ENCODE measurements around the gene GGT6. TPM values are rescaled to one million over a fixed set of nuclear protein-coding genes. Genes with fewer than 3 reads are reported as not detected.
A peak's percentile ranks its signal among the peaks of the same experiment; 100 is the strongest.

The GGT6 gene
- total RNA-seq, 4 donors from 2014 or later: 26.4 to 199 (median 119) TPM

- H3K9me3 ChIP-seq: no peaks in the 10 kb centered on the region
- H3K36me3 ChIP-seq: peaks cover 0 to 65% (median 0%) of the 10 kb centered on the region in 3 donors
- no peak overlapping the region for H3K27ac ChIP-seq
- H3K4me3 ChIP-seq: no peak overlapping the region
- no peak for TF ChIP-seq CTCF (IDR thresholded peaks at IDR 0.05)
- no peak for TF ChIP-seq POLR2A (IDR thresholded peaks at IDR 0.05)
- peak in 1 of 3 donors; percentile 44 for DNase-seq
- peaks cover 0 to 18% (median 8%) of the 10 kb centered on the region in 4 donors for H3K4me1 ChIP-seq
- H3K27me3 ChIP-seq: no peaks in the 10 kb centered on the region
Measured at GRCh38 chr17:4551796-4552525, 8.4 kb downstream of the GGT6 start.

GRCh38 chr17:4551141-4551540 is 9.2 kb downstream of the GGT6 start:
- H3K36me3 ChIP-seq: peaks cover 0 to 73% (median 0%) of the 10 kb centered on the region in 3 donors
- no peak overlapping the region for H3K27ac ChIP-seq

GRCh38 chr17:4550534-4551039 is 9.8 kb downstream of the GGT6 start:
- peaks cover 0 to 79% (median 0%) of the 10 kb centered on the region in 3 donors for H3K36me3 ChIP-seq

More at GRCh38 chr17:4551141-4551540, 9.2 kb downstream of the GGT6 start:
- Histone ChIP-seq H3K4me1 (peaks cover 0 to 16% (median 8%) of the 10 kb centered on the region in 4 donors), H3K4me3 (no peak overlapping the region), H3K9me3 (no peaks in the 10 kb centered on the region), H3K27me3 (no peaks in the 10 kb centered on the region)
- peak in 1 of 3 donors; percentile 43 for DNase-seq
- TF ChIP-seq CTCF (IDR thresholded peaks at IDR 0.05) (no peak), POLR2A (IDR thresholded peaks at IDR 0.05) (no peak)

GRCh38 chr17:4549781-4550533 is 10.4 kb downstream of the GGT6 start:
- H3K4me3 ChIP-seq: no peak overlapping the region

More at GRCh38 chr17:4550534-4551039, 9.8 kb downstream of the GGT6 start:
- H3K27ac ChIP-seq: no peak overlapping the region
- no peak overlapping the region for H3K4me3 ChIP-seq
- H3K27me3 ChIP-seq: no peaks in the 10 kb centered on the region
- TF ChIP-seq CTCF (IDR thresholded peaks at IDR 0.05) (no peak), POLR2A (IDR thresholded peaks at IDR 0.05) (no peak)
- peaks cover 0 to 14% (median 6%) of the 10 kb centered on the region in 4 donors for H3K4me1 ChIP-seq
- H3K9me3 ChIP-seq: no peaks in the 10 kb centered on the region
- DNase-seq: no peak

More at GRCh38 chr17:4549781-4550533, 10.4 kb downstream of the GGT6 start:
- no peak overlapping the region for H3K27ac ChIP-seq
- peaks cover 0 to 85% (median 0%) of the 10 kb centered on the region in 3 donors for H3K36me3 ChIP-seq
- no peaks in the 10 kb centered on the region for H3K9me3 ChIP-seq
- H3K27me3 ChIP-seq: no peaks in the 10 kb centered on the region
- H3K4me1 ChIP-seq: peaks cover 0 to 12% (median 6%) of the 10 kb centered on the region in 4 donors
- no peak for TF ChIP-seq POLR2A (IDR thresholded peaks at IDR 0.05)
- no peak for TF ChIP-seq CTCF (IDR thresholded peaks at IDR 0.05)
- DNase-seq: no peak

Data from Peyer's patch (tissue), 4 donors.